Activated effector memory CD4-positive, alpha-beta T cell treated with Interleukin-2 at 50 U/mL for 16 hours (primary cell): Measurements from ENCODE around the gene MED31.
A peak's percentile ranks its signal among the peaks of the same experiment; 100 is the strongest.

Experiments used
- DNase-seq: peaks from one replicate; pipeline ENCODE4 v3.0.0-alpha.2; 2020

Gene MED31

GRCh38 chr17:6651919-6652452, 581 bp upstream of the MED31 start:
- DNase-seq = no peak

DNA sequence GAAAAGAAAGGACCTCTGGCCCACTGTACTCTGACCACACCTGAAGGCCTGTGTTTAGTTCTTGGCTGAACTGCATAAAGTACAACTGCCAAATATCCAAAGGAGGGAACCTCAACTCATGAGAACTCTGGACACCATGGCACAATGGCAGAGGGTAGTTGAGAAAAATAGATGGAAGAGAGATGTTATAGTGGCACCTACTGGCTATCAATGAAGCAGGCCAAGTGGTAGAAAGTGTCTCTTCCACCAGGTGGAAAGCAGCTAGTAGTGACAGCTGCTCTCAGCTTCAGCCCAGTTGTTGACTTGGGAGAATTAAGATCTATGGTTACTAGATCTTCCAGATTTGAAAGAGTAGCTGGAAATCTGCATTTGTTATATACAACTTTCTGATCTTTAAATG, 3.2 kb downstream of the MED31 start:
- DNase-seq = no peak

DNA sequence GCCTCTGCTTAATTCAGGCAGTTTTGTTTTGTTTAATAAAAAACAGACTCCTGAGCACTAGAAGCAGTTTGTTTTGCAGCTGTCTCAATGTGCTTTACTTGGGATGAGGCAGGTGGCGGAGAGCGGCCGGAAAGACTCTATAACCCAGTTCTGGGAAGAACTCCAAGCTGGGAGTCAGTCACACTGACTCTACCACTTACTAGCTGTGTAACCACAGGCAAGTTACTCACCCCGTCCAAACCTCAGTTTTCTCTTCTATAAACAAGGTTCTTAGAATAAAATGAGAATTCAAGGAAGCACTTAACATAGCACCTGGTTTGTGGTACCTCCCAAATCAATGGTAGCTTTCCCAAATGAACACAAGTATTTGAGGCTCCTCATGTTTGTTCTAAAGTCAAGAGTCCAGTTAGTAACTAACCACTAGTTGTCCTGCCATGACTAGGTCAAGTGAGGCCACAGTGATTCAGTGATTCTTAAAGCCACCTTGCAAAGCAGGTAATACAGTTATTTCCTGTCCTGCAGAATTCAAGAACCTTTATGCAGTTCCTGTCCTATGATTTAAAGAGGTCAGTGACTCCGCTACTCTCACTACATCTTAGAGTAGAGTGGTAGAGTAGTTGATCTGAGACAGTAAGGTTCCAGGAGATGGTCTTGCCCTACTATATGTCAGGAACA, 7.8 kb downstream of the MED31 start:
- DNase-seq = no peak

DNA sequence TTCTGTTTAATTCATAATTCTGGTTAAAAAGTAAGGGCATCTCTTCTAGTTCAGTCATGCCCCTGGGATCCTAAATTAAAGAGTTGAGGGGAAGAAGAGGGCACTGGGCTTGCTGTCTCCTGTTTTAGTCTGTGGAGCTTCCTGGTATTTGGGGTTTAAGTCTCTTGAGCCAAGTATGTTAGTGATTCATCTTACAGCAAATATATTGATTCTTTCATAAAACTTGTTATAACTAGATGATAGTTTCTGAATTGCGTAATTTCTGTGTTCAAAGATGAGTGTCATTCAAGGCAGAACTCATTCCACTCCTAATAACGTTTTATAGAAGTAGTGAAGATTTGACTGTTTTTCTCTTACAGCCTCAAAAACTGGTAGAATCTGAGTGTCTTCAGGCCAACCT, 8.8 kb downstream of the MED31 start:
- no peak for DNase-seq

DNA sequence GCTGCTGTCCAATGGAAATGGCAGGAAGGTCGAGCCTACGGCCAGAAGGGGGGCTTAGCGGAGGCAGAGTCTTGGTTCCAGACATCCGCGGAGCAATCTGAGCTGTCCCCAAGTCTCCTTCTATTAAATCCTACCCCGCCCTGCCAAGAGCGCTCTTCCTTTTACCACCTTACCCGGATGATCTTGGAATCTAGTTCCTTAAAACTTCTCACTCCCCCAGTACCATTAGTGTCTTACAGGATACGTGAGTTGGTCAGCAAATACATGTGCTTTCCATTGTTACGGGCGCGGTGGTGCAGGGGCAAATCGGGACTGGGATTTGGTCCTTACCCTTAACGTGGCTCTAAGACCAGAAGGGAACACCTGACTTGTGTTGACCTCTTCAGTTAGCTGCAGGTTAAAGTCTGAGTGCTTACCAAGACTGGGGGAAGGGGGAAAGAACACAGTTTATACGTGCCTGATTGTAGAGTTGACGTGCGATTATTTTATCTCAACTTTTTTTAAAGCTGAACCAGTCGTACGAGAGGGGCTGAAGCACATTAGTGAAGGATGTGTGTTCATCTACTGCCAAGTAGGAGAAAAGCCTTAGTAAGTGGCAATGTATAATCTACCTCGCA, 10.1 kb downstream of the MED31 start:
- no peak for DNase-seq

DNA sequence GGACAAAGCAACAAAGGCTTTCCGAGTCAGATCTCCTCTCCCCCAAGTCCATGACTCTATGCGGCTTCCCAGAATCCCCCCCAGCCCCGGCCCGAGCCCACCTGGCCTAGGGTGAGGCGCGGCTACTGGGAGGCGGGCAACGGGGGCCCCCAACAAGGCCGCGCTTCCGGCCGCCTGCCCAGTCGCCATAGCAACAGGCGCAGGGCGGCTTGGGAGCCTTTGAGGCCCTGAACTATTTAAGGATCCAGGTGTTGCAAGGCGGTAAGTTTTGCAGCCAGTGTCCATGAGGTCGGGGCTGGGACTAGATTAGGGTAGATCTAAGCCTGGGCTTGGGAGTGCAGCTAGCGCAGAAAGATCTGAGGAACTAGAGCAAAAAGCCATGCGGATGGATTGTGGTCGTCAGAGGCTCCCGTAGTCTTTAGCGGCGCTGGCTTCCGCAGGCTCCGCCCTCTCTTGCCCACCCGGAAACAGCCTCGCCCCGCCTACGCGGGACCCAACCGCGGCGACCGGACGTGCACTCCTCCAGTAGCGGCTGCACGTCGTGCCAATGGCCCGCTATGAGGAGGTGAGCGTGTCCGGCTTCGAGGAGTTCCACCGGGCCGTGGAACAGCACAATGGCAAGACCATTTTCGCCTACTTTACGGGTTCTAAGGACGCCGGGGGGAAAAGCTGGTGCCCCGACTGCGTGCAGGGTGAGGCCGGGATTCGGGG, 10.7 kb downstream of the MED31 start, which contains the start of the genes KIAA0753 and TXNDC17:
Gene KIAA0753, minus strand, starts transcription at position 176 of the 711 bp plus-strand sequence. CDS start 5,608 bp downstream, outside the sequence.
Gene TXNDC17, plus strand, starts transcription at position 525 of the 711 bp plus-strand sequence. Its CDS starts 23 bp downstream, at position 548.
- peak; percentile 89 for DNase-seq

GRCh38 chr17:6639586-6640535, 11.5 kb downstream of the MED31 start:
- DNase-seq = peak; percentile 30

- DNase-seq = no peak
Measured at GRCh38 chr17:6639014-6639585, 12.3 kb downstream of the MED31 start.

DNA sequence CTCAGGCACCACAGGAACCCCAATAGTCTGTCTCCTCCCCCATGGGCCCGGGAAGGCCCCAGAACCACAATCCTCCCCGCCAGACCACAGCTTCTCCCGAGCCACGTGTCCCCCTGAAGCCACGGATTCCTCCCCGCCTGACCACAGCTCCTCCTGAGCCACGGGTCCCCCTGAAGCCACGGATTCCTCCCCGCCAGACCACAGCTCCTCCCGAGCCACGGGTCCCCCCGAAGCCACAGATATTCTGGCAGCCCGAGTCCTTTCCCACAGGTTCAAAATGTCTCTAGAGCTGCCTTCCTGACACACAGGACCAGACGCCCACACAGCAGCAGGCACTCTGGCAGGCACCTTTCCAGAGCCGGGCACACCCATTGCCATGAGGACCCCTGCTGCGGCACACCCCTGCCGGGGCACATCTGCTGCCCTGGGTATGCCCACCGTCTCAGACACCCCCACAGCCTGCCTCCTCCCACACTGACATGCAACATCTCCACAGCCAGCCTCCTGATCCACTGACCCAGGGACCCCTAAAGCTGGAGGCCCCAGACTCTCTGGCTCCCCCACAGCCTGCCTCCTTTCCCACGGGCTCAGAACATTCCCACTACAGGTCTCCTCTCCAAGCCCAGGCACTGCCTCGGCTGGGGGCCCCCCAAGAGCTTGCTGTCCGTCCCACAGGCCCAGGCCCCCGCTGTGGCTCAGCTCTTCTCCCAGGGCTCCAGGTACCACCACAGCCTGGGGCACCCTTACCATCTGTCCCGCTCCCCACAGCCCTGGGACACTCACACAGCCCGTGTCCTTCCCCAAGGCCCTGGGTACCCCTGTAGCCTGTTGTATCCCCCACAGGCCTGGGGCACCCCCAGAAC, 13.1 kb downstream of the MED31 start:
- DNase-seq = no peak

GRCh38 chr17:6637458-6637840, 14.0 kb downstream of the MED31 start:
- DNase-seq = no peak

GRCh38 chr17:6636616-6637457, 14.6 kb downstream of the MED31 start:
- DNase-seq = no peak

DNA sequence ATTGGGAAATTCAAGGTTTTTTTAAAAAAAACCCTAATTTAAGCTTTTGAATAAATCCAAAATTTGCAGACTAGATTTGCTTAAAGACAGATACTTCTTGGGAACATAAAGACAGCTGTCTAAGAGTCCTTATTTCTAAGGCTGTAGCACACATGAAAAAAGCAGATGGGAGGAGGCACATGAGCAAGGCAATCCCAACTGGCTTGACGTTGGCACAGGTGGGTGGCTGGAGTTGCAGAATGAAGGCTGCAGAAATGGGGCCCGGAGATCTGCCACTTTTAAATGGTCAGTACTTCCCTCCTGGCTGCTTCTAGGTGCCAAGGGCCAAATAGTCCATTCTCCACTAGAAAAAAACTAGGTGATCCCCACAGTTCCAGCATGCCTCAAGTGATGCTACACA, 15.3 kb downstream of the MED31 start:
- no peak for DNase-seq

GRCh38 chr17:6633263-6633662, 18.1 kb downstream of the MED31 start:
- no peak for DNase-seq

GRCh38 chr17:6632530-6632929, 18.9 kb downstream of the MED31 start:
- DNase-seq = no peak

GRCh38 chr17:6630390-6630789, 21.0 kb downstream of the MED31 start:
- DNase-seq = no peak

GRCh38 chr17:6627019-6627418, 24.4 kb downstream of the MED31 start:
- DNase-seq = no peak

DNA sequence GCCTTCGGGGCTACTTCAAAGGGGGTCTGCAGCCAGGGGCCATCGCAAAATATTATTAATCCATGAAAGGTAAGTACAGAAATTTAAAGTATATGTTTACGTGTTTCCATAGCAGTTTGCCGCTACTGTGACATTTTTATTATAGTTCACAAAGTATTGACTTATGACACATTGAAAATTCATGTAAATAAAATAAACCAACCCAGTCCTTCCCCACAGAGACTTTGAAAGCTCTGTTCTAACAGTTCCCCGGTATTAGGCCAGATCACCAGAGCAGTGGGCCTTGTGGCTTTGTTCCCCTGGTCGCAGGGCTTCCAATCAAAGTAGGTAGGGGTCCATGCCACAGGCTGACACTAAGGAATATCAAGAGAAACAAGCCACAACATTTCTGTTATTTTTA, 24.8 kb downstream of the MED31 start:
- DNase-seq = no peak

GRCh38 chr17:6623941-6624340, 27.5 kb downstream of the MED31 start:
- no peak for DNase-seq

- DNase-seq = no peak
Measured at GRCh38 chr17:6611231-6611630, 40.2 kb downstream of the MED31 start.

- no peak for DNase-seq
Measured at GRCh38 chr17:6610011-6610410, 41.4 kb downstream of the MED31 start.
